K562 (cell line): ENCODE measurements around the gene BPHL. TPM values are rescaled to one million over a fixed set of nuclear protein-coding genes. Genes with fewer than 3 reads are reported as not detected.
A peak's percentile ranks its signal among the peaks of the same experiment; 100 is the strongest.

ENCODE experiments used
- ATAC-seq: fragments of 200-7000 bp; cut with Tn5 transposase; 3 replicates; pipeline ENCODE4 v1.9.1; 2020; ENCODE audit warnings: moderate library complexity
- BruUV-seq: library from RNA; stranded (reverse); fragments of 400-500 nt; replicated peaks from 2 replicates; lab custom pipeline; 2021; lab: Mats Ljungman, UMichigan
- CTCF ChIA-PET: fragments of 300-600 bp; formaldehyde crosslinking; extraction: SDS; loops from one replicate; lab custom pipeline; 2021; ENCODE audit warnings: low intra/inter-chr PET ratio; lab: Yijun Ruan, JAX
- POLR2A ChIA-PET: fragments of 300-600, 350-650 bp; sonication (Branson Sonifier 250); formaldehyde crosslinking; extraction: SDS; loops from one replicate; lab custom pipeline; 2021; ENCODE audit warnings: antibody characterized with exemption, inconsistent platforms; lab: Yijun Ruan, JAX
- DNase-seq, 4 experiments: peaks; one replicate each; pipeline versions ENCODE4 v3.0.0 to v3.0.0-alpha.2; 2011 to 2018; ENCODE audit warnings: low spot score in 3 of 4, mixed read lengths in 3 of 4; ENCODE audit errors: extremely low read depth in 1 of 4
- FAIRE-seq: peaks from 2 replicates; lab custom pipeline; 2011; peaks lifted over from hg19 to GRCh38; lab: Jason Lieb, UNC
- H2AFZ ChIP-seq: 2 replicates; pipeline ENCODE4 v1.6.0; 2011; ENCODE audit warnings: low read depth, low read length, control low read depth, inconsistent platforms
- H3K27ac ChIP-seq: fragments of 200-600 bp; 3 replicates; pipeline ENCODE4 v1.8.0; 2011; ENCODE audit warnings: low read depth, mild to moderate bottlenecking, control low read depth, inconsistent platforms, low read length, moderate library complexity, mixed read lengths; ENCODE audit errors: extremely low read depth
- H3K27me3 ChIP-seq, 2 experiments: fragments of 300-600 bp in 1 of 2; 2 replicates in 1 of 2; 3 replicates in 1 of 2; pipeline versions ENCODE4 v1.6.0 to v1.8.0; 2011; ENCODE audit warnings: inconsistent platforms in 2 of 2, low read length in 2 of 2, mild to moderate bottlenecking in 1 of 2, mixed read lengths in 1 of 2, moderate library complexity in 1 of 2; ENCODE audit not compliant: control insufficient read depth in 2 of 2, insufficient read depth in 2 of 2
- H3K36me3 ChIP-seq: fragments of 300-600 bp; 3 replicates; pipeline ENCODE4 v1.8.0; 2011; ENCODE audit warnings: mild to moderate bottlenecking, low read length, inconsistent platforms; ENCODE audit not compliant: control insufficient read depth, insufficient read depth
- H3K4me1 ChIP-seq, 2 experiments: fragments of 200-600 bp in 1 of 2; replicated peaks in 1 of 2; 2 replicates in 1 of 2; 3 replicates in 1 of 2; pipeline versions ENCODE4 v1.5.1 to v1.8.0; 2011; ENCODE audit warnings: inconsistent platforms in 2 of 2, low read length in 2 of 2, mild to moderate bottlenecking in 1 of 2, mixed read lengths in 1 of 2, moderate library complexity in 1 of 2; ENCODE audit not compliant: control insufficient read depth in 2 of 2, insufficient read depth in 2 of 2
- H3K4me2 ChIP-seq: 2 replicates; pipeline ENCODE4 v1.6.1; 2011; ENCODE audit warnings: low read length, control low read depth, inconsistent platforms, mixed read lengths; ENCODE audit not compliant: insufficient read depth
- H3K4me3 ChIP-seq: fragments of 200-600 bp; sonication (generic), shearing (Covaris generic); 2 replicates; pipeline ENCODE4 v1.5.1; 2016; ENCODE audit warnings: control low read depth, inconsistent platforms
- H3K79me2 ChIP-seq: fragments of 200-600 bp; 3 replicates; pipeline ENCODE4 v1.8.0; 2011; ENCODE audit warnings: low read length, inconsistent platforms; ENCODE audit not compliant: control insufficient read depth, insufficient read depth
- H3K9ac ChIP-seq, 2 experiments: 2 replicates each; pipeline versions ENCODE4 v1.6.0 to v1.6.1; 2011; ENCODE audit warnings: low read depth in 2 of 2, low read length in 2 of 2, control low read depth in 1 of 2, inconsistent platforms in 1 of 2, mild to moderate bottlenecking in 1 of 2, mixed read lengths in 1 of 2; ENCODE audit not compliant: insufficient read depth in 1 of 2
- H3K9me1 ChIP-seq: one replicate; pipeline ENCODE4 v1.6.0; 2011; ENCODE audit warnings: inconsistent platforms, mild to moderate bottlenecking, low read length, moderate library complexity; ENCODE audit not compliant: control insufficient read depth, insufficient read depth
- H3K9me3 ChIP-seq: replicated peaks from 2 replicates; pipeline ENCODE4 v1.5.1; 2011; ENCODE audit warnings: low read depth, low read length, inconsistent platforms; ENCODE audit not compliant: control insufficient read depth, insufficient read depth
- H4K20me1 ChIP-seq: replicated peaks from 2 replicates; pipeline ENCODE4 v1.6.1; 2011; ENCODE audit warnings: low read length, inconsistent platforms, mixed read lengths; ENCODE audit not compliant: control insufficient read depth, insufficient read depth
- CCAR2 ChIP-seq: fragments of 200-400 bp; formaldehyde crosslinking; IDR thresholded peaks from 2 replicates; pipeline ENCODE4 v1.6.1; 2017; ENCODE audit warnings: mild to moderate bottlenecking, low read depth, low read length
- CHD2 ChIP-seq: IDR thresholded peaks from 2 replicates; pipeline ENCODE4 v1.6.1; 2011; ENCODE audit warnings: low read depth, low read length
- EWSR1 ChIP-seq: fragments of 450-650 bp; IDR thresholded peaks from 2 replicates; pipeline ENCODE4 v1.6.1; 2018; ENCODE audit warnings: borderline replicate concordance, mild to moderate bottlenecking, low read depth, moderate library complexity; ENCODE audit not compliant: partially characterized antibody
- NFRKB ChIP-seq: fragments of 450-650 bp; IDR thresholded peaks from 2 replicates; pipeline ENCODE4 v1.6.1; 2016; ENCODE audit warnings: low read depth
- NFYB ChIP-seq: IDR thresholded peaks from 2 replicates; pipeline ENCODE4 v1.6.1; 2011; ENCODE audit warnings: mild to moderate bottlenecking, moderate library complexity; ENCODE audit not compliant: insufficient read length; ENCODE audit errors: extremely low read depth
- SAFB ChIP-seq: fragments of 200-400 bp; formaldehyde crosslinking; IDR thresholded peaks from 2 replicates; pipeline ENCODE4 v1.6.1; 2017; ENCODE audit warnings: low read depth, low read length, borderline replicate concordance
- STAT5B ChIP-seq: fragments of 250-450 bp; sonication (Bioruptor Pico); IDR thresholded peaks from 2 replicates; pipeline ENCODE4 v1.8.0; 2021; ENCODE audit warnings: mild to moderate bottlenecking, inconsistent platforms
- ZNF589 ChIP-seq: fragments of 200-800 bp; sonication (Bioruptor generic); IDR thresholded peaks from 2 replicates; pipeline ENCODE4 v1.6.1; 2016; ENCODE audit warnings: low read depth, missing genetic modification characterization, missing compliant biosample characterization
- ZNF76 ChIP-seq: fragments of 250-450 bp; sonication (Bioruptor Pico); IDR thresholded peaks from 2 replicates; pipeline ENCODE4 v1.4.0; 2020; ENCODE audit warnings: mild to moderate bottlenecking, moderate library complexity, borderline replicate concordance
- WGBS: fragments of 100-300 bp; shearing (Covaris generic); methylation state at CpG from one replicate; pipeline ENCODE4 v1.1.6; 2016; ENCODE audit warnings: low coverage, mixed read lengths; ENCODE audit not compliant: insufficient coverage; ENCODE audit errors: missing lambda C conversion rate; 5-methylcytosine and 5-hydroxymethylcytosine counted together
- in situ Hi-C: fragments of 300-500 bp; cut with MboI; formaldehyde crosslinking; loops from 4 replicates; pipeline ENCODE4 v1.15.0; 2018; ENCODE audit warnings: inconsistent platforms, mixed read lengths
- intact Hi-C: fragments of 100-400 bp; cut with micrococcal nuclease; formaldehyde crosslinking; loops from 2 replicates; pipeline ENCODE4 v1.14.2; 2022
- polyA plus RNA-seq, 8 experiments: library from polyadenylated mRNA; depleted of rRNA in 4 of 8; stranded (reverse) in 5 of 8; unstranded in 3 of 8; fragments of >200 nt; fragmentation: Nextera tagmentation in 2 of 8; fragmentation: Illumina TruSeq in 1 of 8; extraction: Ambion mirVana in 2 of 8; extraction: Trizol in 1 of 8; gene quantifications; 2 replicates each; pipeline versions ENCODE4 v1.2.1 to v1.2.3, GENCODE V29; 2011 to 2014; ENCODE audit warnings: inconsistent platforms in 1 of 8, missing spikeins in 1 of 8
- total RNA-seq, 7 experiments: library from RNA; depleted of rRNA in 6 of 7; stranded (reverse); fragments of >200 nt in 6 of 7; fragmentation: Illumina TruSeq in 2 of 7; extraction: Trizol in 2 of 7; gene quantifications; 2 replicates each; pipeline versions ENCODE4 v1.2.1 to v1.2.3, GENCODE V29; 2011 to 2021; ENCODE audit warnings: low replicate concordance in 1 of 7
- TF ChIP-seq, protein P1 (sequence below): fragments of 450-650 bp; IDR thresholded peaks from 2 replicates; pipeline ENCODE4 v1.6.1; 2017; ENCODE audit warnings: antibody characterized with exemption, mild to moderate bottlenecking
- TF ChIP-seq, protein P2 (sequence below): sonication (generic); formaldehyde crosslinking; IDR thresholded peaks from 2 replicates; pipeline ENCODE4 v1.8.0; 2022; ENCODE audit warnings: mild to moderate bottlenecking, missing genetic modification reagents, borderline replicate concordance
- TF ChIP-seq, protein P3 (sequence below), 2 experiments: IDR thresholded peaks; 2 replicates each; pipeline ENCODE4 v1.6.1; 2011; ENCODE audit warnings: borderline replicate concordance in 1 of 2, control low read depth in 1 of 2, low read depth in 1 of 2, low read length in 1 of 2, mild to moderate bottlenecking in 1 of 2, mixed read lengths in 1 of 2, moderate library complexity in 1 of 2; ENCODE audit not compliant: insufficient read depth in 1 of 2, insufficient read length in 1 of 2, poor library complexity in 1 of 2, severe bottlenecking in 1 of 2; ENCODE audit errors: extremely low read depth in 1 of 2

Gene BPHL
- total and polyA plus RNA-seq, 9 of the 15 experiments (the other 6 are each of a cell fraction or from before 2014, with no cell fraction given) = 3.5 to 17.4 (median 8.2) TPM

DNA sequence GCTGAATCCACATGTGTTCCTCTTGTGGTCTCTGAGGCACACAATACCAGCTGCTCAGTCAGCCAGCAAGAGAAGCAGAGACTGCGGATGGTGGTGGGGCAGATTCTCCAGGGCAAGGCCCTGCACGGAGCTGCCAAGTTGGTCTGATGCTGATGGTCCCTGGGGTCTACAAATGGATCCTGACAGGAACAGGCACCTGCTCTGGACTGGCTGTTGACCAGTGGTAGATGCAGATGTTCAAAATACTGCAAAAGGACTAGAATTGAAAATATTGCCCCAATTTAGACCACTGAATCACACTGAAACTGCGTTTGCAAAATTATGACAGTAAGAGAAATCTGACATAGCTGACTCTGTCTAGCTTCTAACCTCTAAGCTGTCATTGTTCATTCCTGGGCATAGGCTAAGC lies 68.5 kb downstream of the BPHL start (continued):
- TF ChIP-seq, protein P1, sequence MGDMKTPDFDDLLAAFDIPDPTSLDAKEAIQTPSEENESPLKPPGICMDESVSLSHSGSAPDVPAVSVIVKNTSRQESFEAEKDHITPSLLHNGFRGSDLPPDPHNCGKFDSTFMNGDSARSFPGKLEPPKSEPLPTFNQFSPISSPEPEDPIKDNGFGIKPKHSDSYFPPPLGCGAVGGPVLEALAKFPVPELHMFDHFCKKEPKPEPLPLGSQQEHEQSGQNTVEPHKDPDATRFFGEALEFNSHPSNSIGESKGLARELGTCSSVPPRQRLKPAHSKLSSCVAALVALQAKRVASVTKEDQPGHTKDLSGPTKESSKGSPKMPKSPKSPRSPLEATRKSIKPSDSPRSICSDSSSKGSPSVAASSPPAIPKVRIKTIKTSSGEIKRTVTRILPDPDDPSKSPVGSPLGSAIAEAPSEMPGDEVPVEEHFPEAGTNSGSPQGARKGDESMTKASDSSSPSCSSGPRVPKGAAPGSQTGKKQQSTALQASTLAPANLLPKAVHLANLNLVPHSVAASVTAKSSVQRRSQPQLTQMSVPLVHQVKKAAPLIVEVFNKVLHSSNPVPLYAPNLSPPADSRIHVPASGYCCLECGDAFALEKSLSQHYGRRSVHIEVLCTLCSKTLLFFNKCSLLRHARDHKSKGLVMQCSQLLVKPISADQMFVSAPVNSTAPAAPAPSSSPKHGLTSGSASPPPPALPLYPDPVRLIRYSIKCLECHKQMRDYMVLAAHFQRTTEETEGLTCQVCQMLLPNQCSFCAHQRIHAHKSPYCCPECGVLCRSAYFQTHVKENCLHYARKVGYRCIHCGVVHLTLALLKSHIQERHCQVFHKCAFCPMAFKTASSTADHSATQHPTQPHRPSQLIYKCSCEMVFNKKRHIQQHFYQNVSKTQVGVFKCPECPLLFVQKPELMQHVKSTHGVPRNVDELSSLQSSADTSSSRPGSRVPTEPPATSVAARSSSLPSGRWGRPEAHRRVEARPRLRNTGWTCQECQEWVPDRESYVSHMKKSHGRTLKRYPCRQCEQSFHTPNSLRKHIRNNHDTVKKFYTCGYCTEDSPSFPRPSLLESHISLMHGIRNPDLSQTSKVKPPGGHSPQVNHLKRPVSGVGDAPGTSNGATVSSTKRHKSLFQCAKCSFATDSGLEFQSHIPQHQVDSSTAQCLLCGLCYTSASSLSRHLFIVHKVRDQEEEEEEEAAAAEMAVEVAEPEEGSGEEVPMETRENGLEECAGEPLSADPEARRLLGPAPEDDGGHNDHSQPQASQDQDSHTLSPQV = no peak
- TF ChIP-seq ZNF589 (CRISPR knock-in tag) (no peak), NFRKB (no peak), SAFB (no peak), CCAR2 (no peak), EWSR1 (no peak), NFYB (no peak)

DNA sequence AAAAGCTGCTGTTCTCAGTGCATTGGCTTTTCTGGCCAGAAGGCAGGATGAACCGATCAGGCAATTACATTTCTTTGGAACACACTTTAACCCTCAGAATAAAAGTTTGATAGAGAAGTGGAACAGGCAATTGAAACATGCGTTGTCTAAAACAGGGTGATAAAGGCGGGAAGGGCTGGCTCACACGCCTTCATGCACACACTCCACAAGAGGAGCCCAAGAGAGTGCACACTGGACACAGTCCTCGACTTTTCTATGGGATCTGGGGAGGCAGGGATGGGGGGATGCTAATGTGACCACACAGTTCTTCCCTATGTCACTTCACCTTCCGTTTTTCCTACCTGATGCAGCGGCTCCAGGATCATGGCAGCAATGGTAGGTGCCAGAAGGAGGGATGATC lies 69.8 kb downstream of the BPHL start:
- in situ Hi-C loops (no loop called here), intact Hi-C loops (no loop called here)
- Histone ChIP-seq H4K20me1 (no peaks in the 10 kb centered on the region), H2AFZ (peak overlapping the region; percentile 1; the same call in 1 of the 2 replicates), H3K36me3 (no peaks in the 10 kb centered on the region), H3K27me3 (no peaks in the 10 kb centered on the region), H3K9ac (no peak overlapping the region; a peak in 1 of 4 replicates), H3K4me3 (no peak overlapping the region), H3K79me2 (no peaks in the 10 kb centered on the region), H3K27ac (no peak overlapping the region), H3K9me1 (no peaks in the 10 kb centered on the region), H3K9me3 (peaks cover 5% of the 10 kb centered on the region; the same call in 1 of the 2 replicates), H3K4me2 (no peak overlapping the region), H3K4me1 (peaks cover 3 to 4% of the 10 kb centered on the region in 2 experiments; a peak in 3 of 5 replicates)
- ChIA-PET CTCF (no interaction called here), POLR2A (interaction anchor here (0.6 to 1.1 kb wide), 6 partner anchors 12 to 106 kb away, joined by 3 to 4 read pairs (median 3); no protein-coding TSS in a partner anchor)
- peak; percentile 50; the same call in 1 of the 3 replicates for ATAC-seq
- WGBS = 42% methylated on average over 7 of the region's 7 CpGs
- DNase-seq = no peak
- no peak for FAIRE-seq
- BruUV-seq = no TSS peak
- TF ChIP-seq, protein P2, sequence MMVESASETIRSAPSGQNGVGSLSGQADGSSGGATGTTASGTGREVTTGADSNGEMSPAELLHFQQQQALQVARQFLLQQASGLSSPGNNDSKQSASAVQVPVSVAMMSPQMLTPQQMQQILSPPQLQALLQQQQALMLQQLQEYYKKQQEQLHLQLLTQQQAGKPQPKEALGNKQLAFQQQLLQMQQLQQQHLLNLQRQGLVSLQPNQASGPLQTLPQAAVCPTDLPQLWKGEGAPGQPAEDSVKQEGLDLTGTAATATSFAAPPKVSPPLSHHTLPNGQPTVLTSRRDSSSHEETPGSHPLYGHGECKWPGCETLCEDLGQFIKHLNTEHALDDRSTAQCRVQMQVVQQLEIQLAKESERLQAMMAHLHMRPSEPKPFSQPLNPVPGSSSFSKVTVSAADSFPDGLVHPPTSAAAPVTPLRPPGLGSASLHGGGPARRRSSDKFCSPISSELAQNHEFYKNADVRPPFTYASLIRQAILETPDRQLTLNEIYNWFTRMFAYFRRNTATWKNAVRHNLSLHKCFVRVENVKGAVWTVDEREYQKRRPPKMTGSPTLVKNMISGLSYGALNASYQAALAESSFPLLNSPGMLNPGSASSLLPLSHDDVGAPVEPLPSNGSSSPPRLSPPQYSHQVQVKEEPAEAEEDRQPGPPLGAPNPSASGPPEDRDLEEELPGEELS (CRISPR knock-in tag) = no peak
- TF ChIP-seq ZNF76 (CRISPR knock-in tag) (no peak), CHD2 (no peak), STAT5B (CRISPR knock-in tag) (no peak)
- TF ChIP-seq, protein P3, sequence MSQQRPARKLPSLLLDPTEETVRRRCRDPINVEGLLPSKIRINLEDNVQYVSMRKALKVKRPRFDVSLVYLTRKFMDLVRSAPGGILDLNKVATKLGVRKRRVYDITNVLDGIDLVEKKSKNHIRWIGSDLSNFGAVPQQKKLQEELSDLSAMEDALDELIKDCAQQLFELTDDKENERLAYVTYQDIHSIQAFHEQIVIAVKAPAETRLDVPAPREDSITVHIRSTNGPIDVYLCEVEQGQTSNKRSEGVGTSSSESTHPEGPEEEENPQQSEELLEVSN (IDR thresholded peaks at IDR 0.05; ENCODE audit: borderline replicate concordance in 1 of 2, extremely low read depth in 1 of 2, insufficient read depth in 1 of 2, insufficient read length in 1 of 2, low read depth in 1 of 2, low read length in 1 of 2, poor library complexity in 1 of 2, severe bottlenecking in 1 of 2) = peak in 1 of 2 experiments; percentile 61
